ENCODE results near the gene PAQR5.

- TF ChIP-seq POLR2A (IDR thresholded peaks at IDR 0.05; ENCODE audit: low read depth, low read length) (no peak), POLR2AphosphoS5 (IDR thresholded peaks at IDR 0.05; ENCODE audit: low read depth, low read length) (no peak), TAF1 (IDR thresholded peaks at IDR 0.05; ENCODE audit: borderline replicate concordance, low read depth, low read length) (no peak)
These were observed 22.4 kb downstream of the PAQR5 start for GRCh38 chr15:69320977-69321554.
